Mucosa of gallbladder (tissue), 1 donor: ENCODE results near the gene PSTPIP2. TPM values are rescaled to one million over a fixed set of nuclear protein-coding genes. Genes with fewer than 3 reads are reported as not detected.
A peak's percentile ranks its signal among the peaks of the same experiment; 100 is the strongest.
"Not testable (repeated sequence)": the region's sequence is repeated elsewhere in the genome, so short reads cannot be mapped to it uniquely, and the experiment has no call there.

Experiments
- DNase-seq: peaks from one replicate; pipeline ENCODE4 v3.0.0-alpha.2; 2020; ENCODE audit warnings: low spot score
- total RNA-seq: library from RNA; stranded (reverse); gene quantifications from one replicate; pipeline ENCODE4 v1.2.1, GENCODE V29; 2021
- donor health status: DM: no; HTN: no; CAD: no.

PSTPIP2 gene
- 7.0 TPM for total RNA-seq

GRCh38 chr18:46071653-46072375 is at the start of gene PSTPIP2:
Gene PSTPIP2, minus strand, starts transcription at chr18:46072260. Its CDS starts 72 bp downstream, at chr18:46072188.
- peak; percentile 70 for DNase-seq

- DNase-seq: no peak
Measured at GRCh38 chr18:46113751-46114150, 41.7 kb upstream of the PSTPIP2 start.

- DNase-seq: no peak
Measured at GRCh38 chr18:46110406-46110805, 38.3 kb upstream of the PSTPIP2 start.

GRCh38 chr18:46109386-46109785 is 37.3 kb upstream of the PSTPIP2 start:
- DNase-seq: no peak

GRCh38 chr18:46104128-46104911 is 32.3 kb upstream of the PSTPIP2 start, which contains the start of gene HAUS1:
Gene HAUS1, plus strand, starts transcription at chr18:46104385. Its CDS starts 27 bp downstream, at chr18:46104412.
- DNase-seq: peak; percentile 90

GRCh38 chr18:46099463-46099862 is 27.4 kb upstream of the PSTPIP2 start:
- no peak for DNase-seq

- no peak for DNase-seq
Measured at GRCh38 chr18:46098616-46098933, 26.5 kb upstream of the PSTPIP2 start.

- peak; percentile 90 for DNase-seq
Measured at GRCh38 chr18:46097801-46098615, 25.9 kb upstream of the PSTPIP2 start, which contains the start of gene ATP5F1A. Gene ATP5F1A, minus strand, starts transcription at chr18:46098296. Its CDS starts 65 bp downstream, at chr18:46098231.

- no peak for DNase-seq
Measured at GRCh38 chr18:46097431-46097800, 25.4 kb upstream of the PSTPIP2 start.

- no peak for DNase-seq
Measured at GRCh38 chr18:46096651-46097300, 24.7 kb upstream of the PSTPIP2 start.

GRCh38 chr18:46095532-46095931 is 23.5 kb upstream of the PSTPIP2 start:
- no peak for DNase-seq

GRCh38 chr18:46088501-46088900 is 16.4 kb upstream of the PSTPIP2 start:
- not testable (repeated sequence) for DNase-seq

GRCh38 chr18:46084431-46084830 is 12.4 kb upstream of the PSTPIP2 start:
- DNase-seq: no peak

- no peak for DNase-seq
Measured at GRCh38 chr18:46080156-46080555, 8.1 kb upstream of the PSTPIP2 start.

GRCh38 chr18:46079336-46079735 is 7.3 kb upstream of the PSTPIP2 start:
- DNase-seq: no peak

- peak; percentile 69 for DNase-seq
Measured at GRCh38 chr18:46073474-46074331, 1.6 kb upstream of the PSTPIP2 start.

GRCh38 chr18:46072959-46073358 is 899 bp upstream of the PSTPIP2 start:
- DNase-seq: no peak

- no peak for DNase-seq
Measured at GRCh38 chr18:46072376-46072867, 362 bp upstream of the PSTPIP2 start.

GRCh38 chr18:46070815-46071652 is 1.0 kb downstream of the PSTPIP2 start:
- DNase-seq: no peak

GRCh38 chr18:46070232-46070631 is 1.8 kb downstream of the PSTPIP2 start:
- DNase-seq: no peak
